HEK293 (cell line): ENCODE data around the gene SLF1.

Experiments
- HOXA7 ChIP-seq: sonication (generic); formaldehyde crosslinking; IDR thresholded peaks from 2 replicates; pipeline ENCODE4 v1.8.1; 2022; ENCODE audit warnings: missing genetic modification reagents, borderline replicate concordance
- YY2 ChIP-seq: fragments of 450-650 bp; formaldehyde crosslinking; IDR thresholded peaks from 2 replicates; pipeline ENCODE4 v1.5.1; 2016; ENCODE audit warnings: missing biosample characterization, missing genetic modification characterization
- ZNF239 ChIP-seq: fragments of 450-650 bp; formaldehyde crosslinking; IDR thresholded peaks from 2 replicates; pipeline ENCODE4 v1.5.1; 2016; ENCODE audit warnings: missing biosample characterization, missing genetic modification characterization
- ZNF335 ChIP-seq: fragments of 450-650 bp; formaldehyde crosslinking; conservative IDR thresholded peaks from 2 replicates; pipeline ENCODE4 v1.5.1; 2016; ENCODE audit warnings: missing biosample characterization, missing genetic modification characterization
- ZNF521 ChIP-seq: fragments of 450-650 bp; formaldehyde crosslinking; IDR thresholded peaks from 2 replicates; pipeline ENCODE4 v1.5.1; 2017; ENCODE audit warnings: missing biosample characterization, mild to moderate bottlenecking, missing genetic modification characterization
- ZNF76 ChIP-seq: fragments of 450-650 bp; formaldehyde crosslinking; IDR thresholded peaks from 2 replicates; pipeline ENCODE4; 2016; ENCODE audit warnings: low read depth, missing biosample characterization, missing genetic modification characterization, borderline replicate concordance
- TF ChIP-seq, protein P1 (sequence below): fragments of 450-650 bp; formaldehyde crosslinking; IDR thresholded peaks from 2 replicates; pipeline ENCODE4 v1.5.1; 2016; ENCODE audit warnings: missing biosample characterization, missing genetic modification characterization
- TF ChIP-seq, protein P2 (sequence below): fragments of 450-650 bp; formaldehyde crosslinking; IDR thresholded peaks from 2 replicates; pipeline ENCODE4 v1.5.1; 2016; ENCODE audit warnings: missing biosample characterization, missing genetic modification characterization
- TF ChIP-seq, protein P3 (sequence below): fragments of 450-650 bp; formaldehyde crosslinking; IDR thresholded peaks from 2 replicates; pipeline ENCODE4 v1.5.1; 2016; ENCODE audit warnings: missing biosample characterization, missing genetic modification characterization

DNA sequence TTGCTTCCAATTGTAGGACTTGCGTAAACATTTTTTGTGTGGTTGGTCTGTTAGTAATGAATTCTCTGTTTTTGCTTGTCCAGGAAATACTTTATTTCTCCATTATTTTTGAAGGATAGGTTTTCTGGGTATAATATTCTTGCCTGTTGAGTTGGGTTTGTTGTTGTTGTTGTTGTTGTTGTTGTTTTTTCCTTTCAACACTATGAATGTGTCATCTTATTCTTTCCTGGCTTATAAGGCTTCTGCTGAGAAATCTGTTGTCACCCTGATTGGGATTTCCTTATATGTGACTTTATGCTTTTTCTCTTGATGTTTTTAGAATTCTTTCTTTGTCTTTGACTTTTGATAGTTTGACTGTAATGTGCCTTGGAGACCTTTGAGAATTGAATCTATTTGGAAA lies 39.8 kb downstream of the SLF1 start:
- TF ChIP-seq, protein P1, sequence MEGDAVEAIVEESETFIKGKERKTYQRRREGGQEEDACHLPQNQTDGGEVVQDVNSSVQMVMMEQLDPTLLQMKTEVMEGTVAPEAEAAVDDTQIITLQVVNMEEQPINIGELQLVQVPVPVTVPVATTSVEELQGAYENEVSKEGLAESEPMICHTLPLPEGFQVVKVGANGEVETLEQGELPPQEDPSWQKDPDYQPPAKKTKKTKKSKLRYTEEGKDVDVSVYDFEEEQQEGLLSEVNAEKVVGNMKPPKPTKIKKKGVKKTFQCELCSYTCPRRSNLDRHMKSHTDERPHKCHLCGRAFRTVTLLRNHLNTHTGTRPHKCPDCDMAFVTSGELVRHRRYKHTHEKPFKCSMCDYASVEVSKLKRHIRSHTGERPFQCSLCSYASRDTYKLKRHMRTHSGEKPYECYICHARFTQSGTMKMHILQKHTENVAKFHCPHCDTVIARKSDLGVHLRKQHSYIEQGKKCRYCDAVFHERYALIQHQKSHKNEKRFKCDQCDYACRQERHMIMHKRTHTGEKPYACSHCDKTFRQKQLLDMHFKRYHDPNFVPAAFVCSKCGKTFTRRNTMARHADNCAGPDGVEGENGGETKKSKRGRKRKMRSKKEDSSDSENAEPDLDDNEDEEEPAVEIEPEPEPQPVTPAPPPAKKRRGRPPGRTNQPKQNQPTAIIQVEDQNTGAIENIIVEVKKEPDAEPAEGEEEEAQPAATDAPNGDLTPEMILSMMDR (tag by site-specific recombination) = no peak
- no peak for TF ChIP-seq ZNF521
- TF ChIP-seq, protein P2, sequence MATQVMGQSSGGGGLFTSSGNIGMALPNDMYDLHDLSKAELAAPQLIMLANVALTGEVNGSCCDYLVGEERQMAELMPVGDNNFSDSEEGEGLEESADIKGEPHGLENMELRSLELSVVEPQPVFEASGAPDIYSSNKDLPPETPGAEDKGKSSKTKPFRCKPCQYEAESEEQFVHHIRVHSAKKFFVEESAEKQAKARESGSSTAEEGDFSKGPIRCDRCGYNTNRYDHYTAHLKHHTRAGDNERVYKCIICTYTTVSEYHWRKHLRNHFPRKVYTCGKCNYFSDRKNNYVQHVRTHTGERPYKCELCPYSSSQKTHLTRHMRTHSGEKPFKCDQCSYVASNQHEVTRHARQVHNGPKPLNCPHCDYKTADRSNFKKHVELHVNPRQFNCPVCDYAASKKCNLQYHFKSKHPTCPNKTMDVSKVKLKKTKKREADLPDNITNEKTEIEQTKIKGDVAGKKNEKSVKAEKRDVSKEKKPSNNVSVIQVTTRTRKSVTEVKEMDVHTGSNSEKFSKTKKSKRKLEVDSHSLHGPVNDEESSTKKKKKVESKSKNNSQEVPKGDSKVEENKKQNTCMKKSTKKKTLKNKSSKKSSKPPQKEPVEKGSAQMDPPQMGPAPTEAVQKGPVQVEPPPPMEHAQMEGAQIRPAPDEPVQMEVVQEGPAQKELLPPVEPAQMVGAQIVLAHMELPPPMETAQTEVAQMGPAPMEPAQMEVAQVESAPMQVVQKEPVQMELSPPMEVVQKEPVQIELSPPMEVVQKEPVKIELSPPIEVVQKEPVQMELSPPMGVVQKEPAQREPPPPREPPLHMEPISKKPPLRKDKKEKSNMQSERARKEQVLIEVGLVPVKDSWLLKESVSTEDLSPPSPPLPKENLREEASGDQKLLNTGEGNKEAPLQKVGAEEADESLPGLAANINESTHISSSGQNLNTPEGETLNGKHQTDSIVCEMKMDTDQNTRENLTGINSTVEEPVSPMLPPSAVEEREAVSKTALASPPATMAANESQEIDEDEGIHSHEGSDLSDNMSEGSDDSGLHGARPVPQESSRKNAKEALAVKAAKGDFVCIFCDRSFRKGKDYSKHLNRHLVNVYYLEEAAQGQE (tag by site-specific recombination) = no peak
- TF ChIP-seq ZNF335 (tag by site-specific recombination) = no peak
- TF ChIP-seq ZNF239 (tag by site-specific recombination) = no peak
- TF ChIP-seq YY2 = no peak
- TF ChIP-seq ZNF76 = no peak
- no peak for TF ChIP-seq HOXA7
- TF ChIP-seq, protein P3, sequence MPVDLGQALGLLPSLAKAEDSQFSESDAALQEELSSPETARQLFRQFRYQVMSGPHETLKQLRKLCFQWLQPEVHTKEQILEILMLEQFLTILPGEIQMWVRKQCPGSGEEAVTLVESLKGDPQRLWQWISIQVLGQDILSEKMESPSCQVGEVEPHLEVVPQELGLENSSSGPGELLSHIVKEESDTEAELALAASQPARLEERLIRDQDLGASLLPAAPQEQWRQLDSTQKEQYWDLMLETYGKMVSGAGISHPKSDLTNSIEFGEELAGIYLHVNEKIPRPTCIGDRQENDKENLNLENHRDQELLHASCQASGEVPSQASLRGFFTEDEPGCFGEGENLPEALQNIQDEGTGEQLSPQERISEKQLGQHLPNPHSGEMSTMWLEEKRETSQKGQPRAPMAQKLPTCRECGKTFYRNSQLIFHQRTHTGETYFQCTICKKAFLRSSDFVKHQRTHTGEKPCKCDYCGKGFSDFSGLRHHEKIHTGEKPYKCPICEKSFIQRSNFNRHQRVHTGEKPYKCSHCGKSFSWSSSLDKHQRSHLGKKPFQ = no peak
